Suprapubic skin (tissue), 4 donors: ENCODE measurements around the gene P2RX2.

Experiments
- EP300 ChIP-seq: sonication (generic); formaldehyde crosslinking; IDR thresholded peaks from one replicate; pipeline ENCODE4 v1.6.1; 2017; ENCODE audit warnings: antibody characterized with exemption
- POLR2A ChIP-seq, 2 donors: fragments of 450-650 bp; IDR thresholded peaks; one replicate each; pipeline ENCODE4 v1.6.1; 2017; ENCODE audit warnings: antibody characterized with exemption in 2 of 2, mild to moderate bottlenecking in 2 of 2, moderate library complexity in 2 of 2
- POLR2AphosphoS5 ChIP-seq, 3 donors: sonication (generic); formaldehyde crosslinking; IDR thresholded peaks; one replicate each; pipeline ENCODE4 v1.6.1; 2017; ENCODE audit warnings: antibody characterized with exemption in 3 of 3
- TF ChIP-seq, protein P1 (sequence below), 2 donors: fragments of 200-600 bp in 1 of 2; fragments of 450-650 bp in 1 of 2; sonication (generic) in 1 of 2; IDR thresholded peaks; one replicate each; pipeline ENCODE4 v1.5.1; 2016 to 2019; ENCODE audit warnings: antibody characterized with exemption in 2 of 2, mild to moderate bottlenecking in 1 of 2, moderate library complexity in 1 of 2

DNA sequence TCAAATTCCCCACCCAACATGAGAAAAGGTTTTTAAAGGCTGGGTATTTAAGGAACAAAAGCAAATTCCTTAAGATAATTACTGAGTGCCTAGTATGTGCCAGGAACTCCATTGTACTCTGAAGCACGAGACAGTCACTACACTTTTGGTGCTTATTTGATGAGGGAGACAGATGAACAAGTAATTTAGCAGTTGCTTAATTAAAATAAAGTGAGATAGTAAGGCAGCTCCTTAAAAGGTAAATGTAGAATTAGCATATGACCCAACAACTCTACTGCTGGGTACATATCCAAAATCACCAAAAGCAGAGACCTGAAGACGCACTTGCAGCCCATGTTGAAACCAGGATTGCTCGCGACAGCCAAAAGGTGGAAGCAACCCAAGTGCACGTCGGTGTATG lies 47.2 kb downstream of the P2RX2 start:
- no peak for TF ChIP-seq POLR2A (IDR thresholded peaks at IDR 0.05)
- TF ChIP-seq POLR2AphosphoS5 (IDR thresholded peaks at IDR 0.05) = no peak
- TF ChIP-seq, protein P1, sequence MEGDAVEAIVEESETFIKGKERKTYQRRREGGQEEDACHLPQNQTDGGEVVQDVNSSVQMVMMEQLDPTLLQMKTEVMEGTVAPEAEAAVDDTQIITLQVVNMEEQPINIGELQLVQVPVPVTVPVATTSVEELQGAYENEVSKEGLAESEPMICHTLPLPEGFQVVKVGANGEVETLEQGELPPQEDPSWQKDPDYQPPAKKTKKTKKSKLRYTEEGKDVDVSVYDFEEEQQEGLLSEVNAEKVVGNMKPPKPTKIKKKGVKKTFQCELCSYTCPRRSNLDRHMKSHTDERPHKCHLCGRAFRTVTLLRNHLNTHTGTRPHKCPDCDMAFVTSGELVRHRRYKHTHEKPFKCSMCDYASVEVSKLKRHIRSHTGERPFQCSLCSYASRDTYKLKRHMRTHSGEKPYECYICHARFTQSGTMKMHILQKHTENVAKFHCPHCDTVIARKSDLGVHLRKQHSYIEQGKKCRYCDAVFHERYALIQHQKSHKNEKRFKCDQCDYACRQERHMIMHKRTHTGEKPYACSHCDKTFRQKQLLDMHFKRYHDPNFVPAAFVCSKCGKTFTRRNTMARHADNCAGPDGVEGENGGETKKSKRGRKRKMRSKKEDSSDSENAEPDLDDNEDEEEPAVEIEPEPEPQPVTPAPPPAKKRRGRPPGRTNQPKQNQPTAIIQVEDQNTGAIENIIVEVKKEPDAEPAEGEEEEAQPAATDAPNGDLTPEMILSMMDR (IDR thresholded peaks at IDR 0.05) = no peak
- TF ChIP-seq EP300 = no peak
